A673 (cell line): ENCODE measurements around the gene SLC25A25. TPM values are rescaled to one million over a fixed set of nuclear protein-coding genes. Genes with fewer than 3 reads are reported as not detected.

ENCODE experiments used
- BruUV-seq: library from RNA; stranded (reverse); fragments of 400-500 nt; replicated peaks from 2 replicates; lab custom pipeline; 2021; lab: Mats Ljungman, UMichigan
- CTCF ChIA-PET: fragments of 300-600 bp; sonication (Branson Sonifier 250); formaldehyde crosslinking; loops from one replicate; lab custom pipeline; 2022; ENCODE audit warnings: antibody characterized with exemption; lab: Charles Lee
- POLR2A ChIA-PET: fragments of 300-600 bp; sonication (Branson Sonifier 250); formaldehyde crosslinking; loops from one replicate; lab custom pipeline; 2022; ENCODE audit warnings: antibody characterized with exemption; ENCODE audit not compliant: low non-redundant PET; lab: Charles Lee
- DNase-seq: peaks from one replicate; pipeline ENCODE4 v3.0.0-alpha.2; 2015; ENCODE audit warnings: low spot score
- H3K27ac ChIP-seq: fragments of 200-600 bp; sonication (generic); 2 replicates; pipeline ENCODE4 v1.5.1; 2016; ENCODE audit warnings: mixed run types, low read depth, mild to moderate bottlenecking, mixed read lengths, antibody characterized with exemption, low read length; ENCODE audit not compliant: poor library complexity, severe bottlenecking
- H3K27me3 ChIP-seq: fragments of 200-600 bp; sonication (generic); replicated peaks from 2 replicates; pipeline ENCODE4 v1.6.1; 2017; ENCODE audit warnings: mixed run types, low read depth, mild to moderate bottlenecking, mixed read lengths, antibody characterized with exemption, low read length; ENCODE audit not compliant: insufficient read depth, poor library complexity
- H3K36me3 ChIP-seq: fragments of 200-600 bp; sonication (generic); 2 replicates; pipeline ENCODE4 v1.6.1; 2016; ENCODE audit warnings: mixed run types, mild to moderate bottlenecking, mixed read lengths, antibody characterized with exemption, low read length; ENCODE audit not compliant: insufficient read depth, poor library complexity, severe bottlenecking
- H3K4me1 ChIP-seq: fragments of 200-600 bp; sonication (generic); 2 replicates; pipeline ENCODE4 v1.6.1; 2017; ENCODE audit warnings: mixed run types, mild to moderate bottlenecking, mixed read lengths, antibody characterized with exemption, low read length; ENCODE audit not compliant: insufficient read depth, poor library complexity, severe bottlenecking
- H3K4me3 ChIP-seq: fragments of 200-600 bp; sonication (generic); 2 replicates; pipeline ENCODE4 v1.5.1; 2016; ENCODE audit warnings: low read depth, mixed run types, mild to moderate bottlenecking, mixed read lengths, low read length; ENCODE audit not compliant: poor library complexity, severe bottlenecking
- H3K9me3 ChIP-seq: fragments of 200-600 bp; sonication (generic); 2 replicates; pipeline ENCODE4 v1.6.1; 2016; ENCODE audit warnings: mixed run types, low read depth, mild to moderate bottlenecking, mixed read lengths, antibody characterized with exemption, low read length; ENCODE audit not compliant: poor library complexity, severe bottlenecking
- CTCF ChIP-seq: fragments of 300-800, 200-600 bp; sonication (generic); conservative IDR thresholded peaks from 2 replicates; pipeline ENCODE4 v1.5.1; 2017; ENCODE audit warnings: low read depth, mild to moderate bottlenecking, antibody characterized with exemption, low read length, moderate library complexity, mixed read lengths
- EZH2 ChIP-seq: fragments of 200-600 bp; sonication (generic); IDR thresholded peaks from 2 replicates; pipeline ENCODE4 v1.6.1; 2017; ENCODE audit warnings: borderline replicate concordance, low read depth, mild to moderate bottlenecking, mixed read lengths, antibody characterized with exemption, low read length; ENCODE audit not compliant: poor library complexity, severe bottlenecking
- intact Hi-C: fragments of 100-400 bp; cut with micrococcal nuclease; formaldehyde crosslinking; loops from one replicate; pipeline ENCODE4 v1.10.0; 2022; ENCODE audit not compliant: unreplicated experiment
- total RNA-seq: library from RNA; stranded (reverse); gene quantifications from 2 replicates; pipeline ENCODE4 v1.2.3, GENCODE V29; 2021

SLC25A25 gene
- total RNA-seq, 1 experiment from 2014 or later, result 24.7 TPM

- no TSS peak for BruUV-seq
- H3K27ac ChIP-seq, result no peak overlapping the region
- no peak overlapping the region for H3K4me3 ChIP-seq
- H3K27me3 ChIP-seq, result no peaks in the 10 kb centered on the region
- H3K4me1 ChIP-seq, result peaks cover 18% of the 10 kb centered on the region
- peaks cover 67% of the 10 kb centered on the region for H3K36me3 ChIP-seq
- DNase-seq, result no peak
- ChIA-PET CTCF (interaction anchor here (0.8 kb wide), 1 partner anchor 14 kb away, joined by 3 read pairs; no protein-coding TSS in a partner anchor), POLR2A (no interaction called here)
- no peaks in the 10 kb centered on the region for H3K9me3 ChIP-seq
- TF ChIP-seq EZH2 (no peak), CTCF (0 out of 2 replicates have a peak, but pooled peaks have one; percentile 31)
- intact Hi-C loops, result no loop called here
Observed at GRCh38 chr9:128103589-128103962, 35.5 kb downstream of the SLC25A25 start.

GRCh38 chr9:128104171-128104618 is 36.2 kb downstream of the SLC25A25 start:
- Histone ChIP-seq H3K4me1 (peaks cover 12% of the 10 kb centered on the region), H3K27ac (no peak overlapping the region), H3K36me3 (peaks cover 67% of the 10 kb centered on the region), H3K27me3 (no peaks in the 10 kb centered on the region), H3K4me3 (no peak overlapping the region), H3K9me3 (no peaks in the 10 kb centered on the region)
- intact Hi-C loops, result no loop called here
- POLR2A ChIA-PET, result no interaction called here
- no peak for TF ChIP-seq EZH2
- no peak for TF ChIP-seq CTCF
- DNase-seq, result no peak
- CTCF ChIA-PET, result no interaction called here
- no TSS peak for BruUV-seq

- Histone ChIP-seq H3K36me3 (peaks cover 72% of the 10 kb centered on the region), H3K4me3 (no peak overlapping the region), H3K27ac (no peak overlapping the region), H3K27me3 (no peaks in the 10 kb centered on the region), H3K9me3 (no peaks in the 10 kb centered on the region), H3K4me1 (no peaks in the 10 kb centered on the region)
- DNase-seq, result no peak
- BruUV-seq, result no TSS peak
- TF ChIP-seq EZH2 (no peak), CTCF (no peak)
- intact Hi-C loops, result no loop called here
- ChIA-PET CTCF (no interaction called here), POLR2A (interaction anchor here (0.5 kb wide), 1 partner anchor 562 kb away, joined by 6 read pairs; no protein-coding TSS in a partner anchor)
Observed at GRCh38 chr9:128105538-128106175, 37.6 kb downstream of the SLC25A25 start.
